ENCODE results near the gene PROM2. TPM values are rescaled to one million over a fixed set of nuclear protein-coding genes. Genes with fewer than 3 reads are reported as not detected.

PROM2 gene
- total RNA-seq, 1 donor from 2014 or later, result 10.8 TPM

DNA sequence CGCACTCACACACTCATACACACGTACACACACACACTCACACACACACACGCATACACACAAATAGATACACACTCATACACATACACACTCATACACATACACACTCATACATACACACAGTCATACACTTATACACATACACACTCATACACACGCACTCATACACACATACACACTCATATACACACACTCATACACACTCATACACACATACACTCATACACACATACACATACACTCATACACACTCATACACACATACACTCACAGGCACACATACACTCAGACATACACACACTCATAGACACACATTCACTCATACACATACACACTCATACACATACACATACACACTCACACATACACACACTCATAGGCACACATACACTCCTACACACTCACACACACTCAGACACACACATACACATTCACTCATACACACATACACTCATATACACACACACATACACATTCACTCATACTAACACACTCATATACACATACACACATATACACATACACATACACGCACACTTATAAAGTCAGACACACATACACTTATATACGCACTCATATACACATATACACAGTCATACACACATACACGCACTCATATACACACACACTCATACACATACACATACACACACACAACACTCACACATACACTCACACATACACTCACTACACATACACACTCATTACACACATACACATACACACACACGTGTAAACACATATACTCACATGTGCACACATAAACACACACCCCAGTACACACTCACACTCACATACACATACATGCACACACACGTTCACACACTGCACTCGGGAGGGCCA lies 51.6 kb downstream of the PROM2 start:
- TF ChIP-seq CTCF (IDR thresholded peaks at IDR 0.05; ENCODE audit: insufficient read depth, low read length, severe bottlenecking), result no peak
- peak; percentile 70 for FAIRE-seq
- Histone ChIP-seq H3K36me3 (ENCODE audit: control insufficient read depth, insufficient read depth, low read length) (no peaks in the 10 kb centered on the region), H3K27me3 (ENCODE audit: control insufficient read depth, insufficient read depth, low read length) (no peaks in the 10 kb centered on the region), H3K4me3 (ENCODE audit: low read depth, low read length) (no peak overlapping the region)
- no peak for DNase-seq (ENCODE audit: low read depth)

DNA sequence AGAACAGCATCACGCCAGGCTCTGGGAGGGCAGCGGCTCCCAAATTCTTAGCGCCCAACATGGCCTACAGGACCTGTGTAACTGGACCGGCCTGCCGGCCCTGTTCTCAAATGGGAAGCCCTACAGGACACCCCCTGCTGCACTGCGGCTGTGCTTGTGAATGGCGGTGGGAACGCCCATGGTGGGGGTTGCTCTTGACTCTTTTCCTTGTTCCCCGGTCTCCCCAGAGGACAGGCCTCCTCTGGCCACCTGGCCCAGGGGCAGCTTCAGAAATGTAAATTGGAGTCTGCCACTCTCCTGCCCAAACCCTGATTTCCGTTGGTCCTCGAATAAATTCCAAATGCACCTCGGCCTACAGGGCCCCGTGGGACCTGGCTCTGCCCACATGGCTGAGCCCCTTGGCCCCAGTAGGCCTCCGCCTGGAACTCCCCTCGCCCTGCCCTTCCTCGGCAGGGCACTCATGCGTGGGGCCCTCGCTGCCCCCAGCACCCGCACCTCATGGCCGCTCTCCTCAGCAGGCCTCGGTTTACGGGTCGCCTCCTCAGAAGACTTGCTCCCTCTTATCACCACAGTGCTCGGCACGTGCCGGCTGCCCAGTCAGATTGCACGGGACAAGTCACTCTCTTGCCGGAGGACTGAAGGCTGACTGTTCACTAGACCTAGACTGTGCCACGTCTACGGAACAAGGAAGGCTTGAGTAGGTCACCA lies 52.3 kb downstream of the PROM2 start:
- FAIRE-seq (no peak), DNase-seq (ENCODE audit: low read depth) (no peak)
- TF ChIP-seq CTCF (IDR thresholded peaks at IDR 0.05; ENCODE audit: insufficient read depth, low read length, severe bottlenecking), result no peak
- no peaks in the 10 kb centered on the region for H3K27me3 ChIP-seq (ENCODE audit: control insufficient read depth, insufficient read depth, low read length)
- H3K4me3 ChIP-seq (ENCODE audit: low read depth, low read length), result no peak overlapping the region
- no peaks in the 10 kb centered on the region for H3K36me3 ChIP-seq (ENCODE audit: control insufficient read depth, insufficient read depth, low read length)

- no peaks in the 10 kb centered on the region for H3K36me3 ChIP-seq (ENCODE audit: control insufficient read depth, insufficient read depth, low read length)
- H3K4me3 ChIP-seq (ENCODE audit: low read depth, low read length), result no peak overlapping the region
- no peaks in the 10 kb centered on the region for H3K27me3 ChIP-seq (ENCODE audit: control insufficient read depth, insufficient read depth, low read length)
- no peak for TF ChIP-seq CTCF (IDR thresholded peaks at IDR 0.05; ENCODE audit: insufficient read depth, low read length, severe bottlenecking)
- DNase-seq (ENCODE audit: low read depth) (no peak), FAIRE-seq (no peak)
These were observed 53.6 kb downstream of the PROM2 start for GRCh38 chr2:95327861-95328260.

GRCh38 chr2:95328358-95329125 lies 54.3 kb downstream of the PROM2 start:
- DNase-seq (ENCODE audit: low read depth), result no peak
- Histone ChIP-seq H3K36me3 (ENCODE audit: control insufficient read depth, insufficient read depth, low read length) (no peaks in the 10 kb centered on the region), H3K27me3 (ENCODE audit: control insufficient read depth, insufficient read depth, low read length) (no peaks in the 10 kb centered on the region), H3K4me3 (ENCODE audit: low read depth, low read length) (no peak overlapping the region)
- TF ChIP-seq CTCF (IDR thresholded peaks at IDR 0.05; ENCODE audit: insufficient read depth, low read length, severe bottlenecking), result no peak
- no peak for FAIRE-seq

DNA sequence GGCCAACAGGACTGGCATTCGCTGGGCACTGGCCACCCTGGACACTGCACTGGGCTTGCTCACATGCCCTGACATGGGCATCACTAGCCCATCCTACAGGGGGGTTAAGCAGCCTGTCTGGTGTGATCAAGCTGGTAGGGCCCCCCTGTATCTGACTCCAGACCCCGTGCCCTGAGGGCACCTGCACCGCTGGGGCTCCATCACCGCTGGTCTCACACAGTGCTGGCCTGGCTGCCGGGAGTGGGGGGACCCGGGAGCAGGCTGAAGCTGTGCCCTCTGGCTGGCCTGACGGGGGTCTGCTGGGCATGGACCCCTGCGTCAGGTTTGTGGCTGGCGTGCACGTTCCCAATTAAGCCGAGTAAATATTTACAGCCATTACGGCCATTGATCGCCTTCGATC lies 55.2 kb downstream of the PROM2 start:
- DNase-seq (ENCODE audit: low read depth), result no peak
- no peak for FAIRE-seq
- Histone ChIP-seq H3K27me3 (ENCODE audit: control insufficient read depth, insufficient read depth, low read length) (no peaks in the 10 kb centered on the region), H3K4me3 (ENCODE audit: low read depth, low read length) (no peak overlapping the region), H3K36me3 (ENCODE audit: control insufficient read depth, insufficient read depth, low read length) (no peaks in the 10 kb centered on the region)
- no peak for TF ChIP-seq CTCF (IDR thresholded peaks at IDR 0.05; ENCODE audit: insufficient read depth, low read length, severe bottlenecking)

Data from bronchial epithelial cell (primary cell).